ENCODE data around the gene ARHGEF6.

DNA sequence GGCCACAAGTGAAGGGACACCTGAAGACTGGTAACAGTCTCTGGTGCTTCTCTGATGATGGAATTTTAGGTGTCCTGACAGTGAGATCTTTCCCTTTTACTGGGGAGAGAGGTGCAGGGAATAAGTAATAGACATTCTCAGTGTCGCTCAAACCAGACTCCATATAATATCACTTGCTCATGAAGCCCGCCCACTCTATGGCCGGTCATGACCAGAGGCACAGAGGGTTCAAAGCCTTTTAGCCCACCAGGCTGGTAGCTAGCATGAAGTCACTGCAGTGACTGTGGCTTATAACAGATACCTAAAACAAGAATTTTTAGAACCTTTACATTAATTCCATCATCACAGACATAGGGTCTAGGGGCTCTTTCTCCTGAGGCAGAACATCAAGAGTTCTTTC is 129.9 kb downstream of the ARHGEF6 start:
- TF ChIP-seq, protein P1, sequence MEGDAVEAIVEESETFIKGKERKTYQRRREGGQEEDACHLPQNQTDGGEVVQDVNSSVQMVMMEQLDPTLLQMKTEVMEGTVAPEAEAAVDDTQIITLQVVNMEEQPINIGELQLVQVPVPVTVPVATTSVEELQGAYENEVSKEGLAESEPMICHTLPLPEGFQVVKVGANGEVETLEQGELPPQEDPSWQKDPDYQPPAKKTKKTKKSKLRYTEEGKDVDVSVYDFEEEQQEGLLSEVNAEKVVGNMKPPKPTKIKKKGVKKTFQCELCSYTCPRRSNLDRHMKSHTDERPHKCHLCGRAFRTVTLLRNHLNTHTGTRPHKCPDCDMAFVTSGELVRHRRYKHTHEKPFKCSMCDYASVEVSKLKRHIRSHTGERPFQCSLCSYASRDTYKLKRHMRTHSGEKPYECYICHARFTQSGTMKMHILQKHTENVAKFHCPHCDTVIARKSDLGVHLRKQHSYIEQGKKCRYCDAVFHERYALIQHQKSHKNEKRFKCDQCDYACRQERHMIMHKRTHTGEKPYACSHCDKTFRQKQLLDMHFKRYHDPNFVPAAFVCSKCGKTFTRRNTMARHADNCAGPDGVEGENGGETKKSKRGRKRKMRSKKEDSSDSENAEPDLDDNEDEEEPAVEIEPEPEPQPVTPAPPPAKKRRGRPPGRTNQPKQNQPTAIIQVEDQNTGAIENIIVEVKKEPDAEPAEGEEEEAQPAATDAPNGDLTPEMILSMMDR (IDR thresholded peaks at IDR 0.05; ENCODE audit: insufficient read depth, low read depth, low read length) = no peak
- TF ChIP-seq EZH2 (IDR thresholded peaks at IDR 0.05; ENCODE audit: insufficient read depth, low read length) = no peak

Data from astrocyte (in vitro differentiated cells and primary cell).